ENCODE measurements around the gene AMPH.

- TF ChIP-seq CTCF (IDR thresholded peaks at IDR 0.05), result no peak
- TF ChIP-seq POLR2AphosphoS5 (IDR thresholded peaks at IDR 0.05), result no peak
- no peak for TF ChIP-seq POLR2A (IDR thresholded peaks at IDR 0.05)
- TF ChIP-seq EP300 (IDR thresholded peaks at IDR 0.05; ENCODE audit: low read depth), result no peak
These were observed 27.7 kb upstream of the AMPH start for GRCh38 chr7:38658921-38659320.

Measured in transverse colon (tissue), 4 donors.